GM13976 (cell line): ENCODE measurements around the gene AFF4.

Source experiments
- DNase-seq: peaks from one replicate; pipeline ENCODE4 v3.0.0; 2012; ENCODE audit warnings: low spot score
- CTCF ChIP-seq: IDR thresholded peaks from 2 replicates; pipeline ENCODE4 v1.5.1; 2012; ENCODE audit warnings: borderline replicate concordance, mild to moderate bottlenecking; ENCODE audit not compliant: insufficient read depth; ENCODE audit errors: extremely low read depth, missing control alignments, control extremely low read depth
- in situ Hi-C: fragments of 300-500 bp; cut with MboI; formaldehyde crosslinking; loops from one replicate; pipeline ENCODE4 v1.12.0; 2022; ENCODE audit warnings: low sequenced_read_pairs, mixed read lengths, inconsistent platforms; ENCODE audit not compliant: unreplicated experiment

Gene AFF4

GRCh38 chr5:132849347-132849746 lies 114.1 kb downstream of the AFF4 start:
- no peak for DNase-seq
- no peak for TF ChIP-seq CTCF
- in situ Hi-C loops: no loop called here

GRCh38 chr5:132848270-132848669 lies 115.2 kb downstream of the AFF4 start:
- no peak for DNase-seq
- in situ Hi-C loops: no loop called here
- no peak for TF ChIP-seq CTCF

- no peak for TF ChIP-seq CTCF
- no peak for DNase-seq
- in situ Hi-C loops: no loop called here
Observed at GRCh38 chr5:132841305-132841704, 122.1 kb downstream of the AFF4 start.

- in situ Hi-C loops: no loop called here
- no peak for DNase-seq
- no peak for TF ChIP-seq CTCF
Observed at GRCh38 chr5:132840896-132841295, 122.5 kb downstream of the AFF4 start.

- DNase-seq: no peak
- in situ Hi-C loops: no loop called here
Observed at GRCh38 chr5:132840313-132840712, 123.1 kb downstream of the AFF4 start.

GRCh38 chr5:132839426-132840301 lies 123.8 kb downstream of the AFF4 start:
- no peak for DNase-seq
- no peak for TF ChIP-seq CTCF
- in situ Hi-C loops: no loop called here

More at GRCh38 chr5:132840313-132840712, 123.1 kb downstream of the AFF4 start:
- no peak for TF ChIP-seq CTCF
